Hepatic stellate cell (primary cell): ENCODE measurements around the gene PARP16.

Source experiments
- DNase-seq: peaks from one replicate; pipeline ENCODE4 v3.0.0; 2011; ENCODE audit warnings: low spot score

The PARP16 gene

DNA sequence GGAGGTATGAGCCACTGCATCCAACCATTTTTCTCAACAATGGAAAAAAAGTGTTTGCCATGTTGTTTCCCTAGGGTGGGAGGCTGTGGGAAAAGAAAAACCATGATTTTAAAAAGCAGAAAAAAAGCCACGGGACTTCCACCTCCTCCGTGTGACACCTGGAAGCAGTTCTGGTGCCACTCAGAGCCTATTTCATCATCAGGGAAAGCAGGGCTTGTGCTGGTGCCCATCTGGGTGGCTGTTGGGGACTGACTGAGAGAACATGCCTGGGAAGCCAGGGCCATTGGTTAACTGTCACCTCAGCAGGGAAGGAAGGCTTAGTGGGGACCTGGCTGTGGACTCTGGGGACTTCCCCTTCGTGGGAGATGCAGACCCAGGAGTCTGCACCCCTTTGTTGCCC is 25.1 kb upstream of the PARP16 start:
- no peak for DNase-seq

DNA sequence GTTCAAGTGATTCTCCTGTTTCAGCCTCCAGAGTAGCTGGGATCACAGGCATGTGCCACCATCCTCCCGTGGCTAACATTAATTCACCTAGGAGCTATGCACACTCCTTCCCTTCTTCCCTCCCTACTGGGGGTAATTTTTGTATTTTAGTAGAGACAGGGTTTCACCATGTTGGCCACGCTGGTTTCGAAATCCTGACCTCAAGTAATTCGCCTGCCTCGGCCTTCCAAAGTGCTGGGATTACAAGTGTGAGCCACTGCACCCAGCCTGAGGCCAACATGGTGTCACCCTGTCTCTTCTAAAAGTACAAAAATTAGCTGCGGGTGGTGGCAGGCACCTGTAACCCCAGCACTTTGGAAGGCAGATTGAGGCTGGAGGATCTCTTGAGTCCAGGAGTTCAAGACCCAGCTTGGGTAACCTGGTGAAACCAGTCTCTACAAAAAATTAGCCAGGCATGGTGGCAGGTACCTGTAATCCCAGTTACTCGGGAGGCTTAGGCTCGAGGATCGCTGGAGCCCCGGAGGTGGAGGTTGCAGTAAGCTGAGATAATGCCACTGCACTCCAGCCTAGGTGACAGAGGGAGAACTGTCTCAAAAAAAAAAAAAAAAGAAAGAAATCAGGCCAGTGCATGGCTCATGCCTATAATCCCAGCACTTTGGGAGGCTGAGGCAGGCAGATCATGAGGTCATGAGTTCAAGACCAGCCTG is 23.9 kb upstream of the PARP16 start:
- no peak for DNase-seq

DNA sequence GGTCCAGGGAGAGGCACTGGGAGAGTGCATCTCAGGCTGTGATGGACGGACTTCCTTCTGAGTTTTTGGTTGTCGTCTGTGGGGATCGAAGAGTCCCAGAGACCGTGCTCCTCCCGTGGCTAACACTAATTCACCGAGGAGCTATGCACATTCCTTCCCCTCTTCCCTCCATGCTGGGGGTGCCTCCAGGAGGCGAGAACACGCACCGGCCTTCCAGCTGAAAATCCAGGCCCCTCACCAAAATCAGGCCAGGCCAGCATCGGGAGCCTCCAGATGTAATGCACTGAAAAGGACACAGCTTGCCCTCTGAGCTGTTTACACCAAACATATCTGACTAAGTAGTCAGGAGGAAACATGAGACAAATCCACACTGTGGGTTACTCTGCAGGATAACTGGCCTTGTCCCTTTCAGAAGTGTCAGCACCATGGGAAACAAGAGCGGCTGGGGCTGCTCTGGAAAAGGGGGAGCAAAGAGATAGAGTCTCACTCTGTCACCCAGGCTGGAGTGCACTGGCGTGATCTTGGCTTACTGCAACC is 23.3 kb upstream of the PARP16 start:
- no peak for DNase-seq

DNA sequence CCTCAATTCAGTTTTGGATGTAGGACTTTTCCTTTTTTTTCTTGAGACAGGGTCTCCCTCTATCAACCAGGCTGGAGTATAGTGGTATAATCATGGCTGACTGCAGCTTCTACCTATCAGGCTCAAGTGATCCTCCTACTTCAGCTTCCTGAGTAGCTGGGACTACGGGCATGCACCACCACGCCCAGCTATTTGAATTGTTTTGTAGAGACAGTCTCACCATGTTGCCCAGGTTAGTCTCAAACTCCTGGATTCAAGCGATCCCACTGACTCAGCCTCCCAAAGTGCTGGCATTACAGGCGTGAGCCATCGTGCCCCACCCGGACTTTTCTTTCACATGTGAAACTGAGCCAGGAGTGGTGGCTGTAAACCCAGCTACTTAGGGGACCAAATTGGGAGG is 21.3 kb upstream of the PARP16 start:
- no peak for DNase-seq

DNA sequence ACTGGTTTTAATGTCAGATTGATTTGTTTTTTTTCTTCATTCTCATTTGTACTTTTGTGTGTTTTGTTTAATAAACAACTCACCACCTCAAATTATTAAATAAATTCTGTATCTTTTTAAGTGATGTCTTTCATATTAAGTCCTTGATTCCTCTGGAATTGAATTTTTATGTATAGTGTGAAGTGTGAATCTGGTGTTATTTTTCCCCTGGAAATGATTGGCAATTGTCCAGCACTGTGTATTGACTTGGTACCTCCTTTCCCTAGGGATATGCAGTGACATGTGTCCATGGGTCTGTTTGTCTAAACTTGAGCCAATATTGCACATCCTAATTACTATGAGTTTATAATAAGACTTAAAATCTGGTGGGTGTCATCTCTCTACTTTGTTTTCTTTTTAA is 19.9 kb upstream of the PARP16 start:
- DNase-seq = no peak

DNA sequence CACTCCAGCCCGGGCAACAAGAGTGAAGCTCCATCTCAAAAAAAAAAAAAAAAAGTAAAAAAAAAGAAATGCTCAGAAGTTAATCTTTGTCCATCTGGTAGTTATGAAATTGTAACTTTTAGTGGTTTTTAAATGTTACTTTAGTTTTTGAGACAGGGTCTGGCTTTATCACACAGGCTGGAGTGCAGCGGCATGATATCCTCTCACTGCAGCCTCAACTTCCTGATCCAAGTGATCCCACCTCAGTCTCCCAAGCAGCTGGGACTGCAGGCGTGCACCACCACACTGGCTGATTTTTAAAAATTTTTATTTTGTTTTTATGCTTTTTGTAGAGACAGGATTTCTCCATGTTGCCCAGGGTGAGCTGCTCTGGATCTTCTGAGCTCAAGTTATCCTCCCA is 19.1 kb upstream of the PARP16 start:
- no peak for DNase-seq

DNA sequence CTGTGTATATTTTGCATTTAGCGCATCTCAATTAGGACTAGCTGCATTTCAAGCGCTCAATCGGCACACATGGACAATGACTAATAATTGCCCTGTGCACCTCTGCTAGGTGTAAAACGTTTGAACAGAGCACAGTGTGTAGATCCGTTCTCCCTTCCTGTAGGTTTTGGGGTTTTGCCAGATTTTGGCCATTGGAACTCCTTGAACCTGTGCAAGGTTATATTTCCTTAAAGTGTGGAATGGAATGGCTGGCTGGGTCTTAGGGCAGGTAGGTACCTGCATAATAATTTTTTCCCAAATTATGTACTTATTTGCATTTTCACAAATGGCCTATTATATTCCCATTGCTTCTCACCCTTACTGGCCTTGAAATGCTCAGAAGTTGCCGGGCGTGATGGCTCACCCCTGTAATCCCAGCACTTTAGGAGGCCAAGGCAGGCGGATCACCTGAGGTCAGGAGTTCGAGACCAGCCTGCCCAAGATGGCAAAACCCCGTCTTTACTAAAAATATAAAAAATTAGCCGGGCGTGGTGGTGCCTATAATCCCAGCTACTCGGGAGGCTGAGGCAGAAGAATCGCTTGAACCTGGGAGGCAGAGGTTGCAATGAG is 18.6 kb upstream of the PARP16 start:
- DNase-seq = peak; percentile 55

DNA sequence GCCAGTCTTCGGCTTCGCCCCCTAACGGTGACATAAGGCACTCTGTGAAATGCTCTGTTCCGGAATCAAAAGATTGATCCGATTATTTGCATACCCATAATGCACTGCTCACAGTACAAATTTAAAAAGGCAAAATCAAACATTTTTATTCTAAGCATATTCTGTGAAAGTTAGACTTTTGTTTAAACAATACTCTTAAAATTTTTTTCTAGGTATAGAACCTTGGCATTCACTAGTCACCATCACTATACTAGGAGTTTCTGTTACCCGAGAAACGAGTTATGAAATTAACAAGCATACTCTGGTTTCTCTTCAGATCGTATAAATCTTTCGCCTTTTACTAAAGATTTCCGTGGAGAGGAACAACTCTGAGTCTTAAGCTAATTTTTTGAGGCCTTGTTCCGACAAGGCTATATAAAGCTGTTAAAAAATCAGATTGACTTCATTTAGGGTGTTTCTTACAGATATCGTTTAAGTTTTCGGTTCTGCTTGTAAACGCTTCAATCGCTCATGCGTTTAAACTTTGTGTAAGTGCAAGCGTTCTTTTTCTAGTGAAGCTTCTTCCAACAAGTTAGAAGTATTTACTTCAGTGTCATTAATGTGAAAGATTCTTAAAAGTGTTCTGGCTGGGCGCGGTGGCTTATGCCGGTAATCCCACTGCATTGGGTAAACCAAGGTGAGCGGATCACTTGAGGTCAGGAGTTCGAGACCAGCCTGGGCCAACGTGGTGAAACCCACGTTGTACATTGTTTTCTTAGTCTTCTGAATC is 17.9 kb upstream of the PARP16 start, which contains the start of gene RNU5B-1:
Gene RNU5B-1 (plus strand): TSS at position 297 of the 769 bp plus-strand sequence.
- peak; percentile 67 for DNase-seq

DNA sequence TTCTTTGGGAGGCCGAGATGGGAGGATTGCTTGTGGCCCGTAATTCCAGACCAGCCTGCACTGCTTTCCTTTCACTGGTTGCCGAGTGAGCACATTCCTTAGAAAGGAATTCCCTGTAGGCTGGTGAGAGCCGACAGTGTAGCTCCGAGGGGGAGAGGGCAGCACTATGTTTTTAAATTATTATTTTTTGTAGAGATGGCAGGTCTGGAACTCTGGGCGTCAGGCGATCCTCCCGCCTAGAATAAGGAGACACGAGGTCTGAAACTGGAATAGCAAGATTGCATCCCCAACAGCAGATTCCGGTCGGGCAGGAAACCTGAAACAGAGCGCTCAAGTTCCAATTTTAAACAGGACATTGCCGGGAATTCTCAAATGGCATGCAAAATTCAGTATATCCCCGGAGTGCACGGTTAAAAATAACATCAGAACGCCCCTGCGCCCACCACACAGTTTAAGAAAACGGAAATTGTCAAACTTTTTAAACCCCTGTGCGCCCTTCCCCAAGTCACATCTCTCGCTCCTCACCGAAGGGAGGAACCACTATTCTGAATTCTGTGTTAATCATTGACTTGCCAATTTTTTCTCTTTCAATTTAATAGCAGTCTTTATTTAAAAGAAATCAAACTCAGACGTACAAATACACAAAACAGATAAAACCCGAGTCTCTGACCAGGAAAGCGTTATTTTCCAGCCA is 17.2 kb upstream of the PARP16 start:
- DNase-seq = no peak

DNA sequence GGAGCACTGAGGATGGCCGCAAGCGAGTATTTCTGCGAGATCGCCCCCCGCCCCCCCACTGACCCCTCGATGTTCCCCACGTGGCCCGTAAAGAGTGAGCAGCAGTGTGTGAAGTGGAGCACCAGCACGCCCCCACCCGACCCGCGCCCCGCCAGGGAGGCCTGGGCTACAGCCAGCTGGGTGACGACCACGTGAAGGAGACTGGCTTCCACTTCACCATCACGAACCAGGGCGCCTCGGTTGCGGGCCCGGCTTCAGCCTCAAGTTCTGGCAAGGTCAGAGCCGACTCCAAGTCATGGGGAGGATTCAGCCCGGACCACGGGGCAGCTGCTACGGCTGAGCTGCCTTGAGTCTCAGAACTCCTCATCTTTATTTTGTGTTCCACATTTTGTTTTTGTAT is 15.4 kb upstream of the PARP16 start:
- DNase-seq = no peak

DNA sequence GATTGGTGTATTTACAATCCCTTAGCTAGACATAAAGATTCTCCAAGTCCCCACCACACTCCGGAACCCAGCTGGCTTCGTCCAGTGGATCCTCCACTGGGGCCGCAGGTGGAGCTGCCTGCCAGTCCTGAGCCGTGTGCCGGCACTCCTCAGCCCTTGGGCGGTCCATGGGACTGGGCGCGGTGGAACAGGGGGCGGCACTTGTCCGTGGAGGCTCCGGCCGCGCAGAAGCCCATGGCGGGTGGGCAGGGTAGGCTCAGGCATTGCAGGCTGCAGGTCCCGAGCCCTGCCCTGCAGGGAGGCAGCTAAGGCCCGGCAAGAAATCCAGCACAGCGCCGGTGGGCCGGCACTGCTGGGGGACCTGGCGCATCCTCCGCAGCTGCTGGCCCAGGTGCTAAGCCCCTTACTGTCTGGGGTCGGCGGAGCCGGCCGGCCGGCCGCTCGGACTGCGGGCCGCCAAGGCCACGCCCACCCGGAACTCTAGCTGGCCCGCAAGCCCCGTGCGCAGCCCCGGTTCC is 14.3 kb upstream of the PARP16 start:
- DNase-seq = no peak

DNA sequence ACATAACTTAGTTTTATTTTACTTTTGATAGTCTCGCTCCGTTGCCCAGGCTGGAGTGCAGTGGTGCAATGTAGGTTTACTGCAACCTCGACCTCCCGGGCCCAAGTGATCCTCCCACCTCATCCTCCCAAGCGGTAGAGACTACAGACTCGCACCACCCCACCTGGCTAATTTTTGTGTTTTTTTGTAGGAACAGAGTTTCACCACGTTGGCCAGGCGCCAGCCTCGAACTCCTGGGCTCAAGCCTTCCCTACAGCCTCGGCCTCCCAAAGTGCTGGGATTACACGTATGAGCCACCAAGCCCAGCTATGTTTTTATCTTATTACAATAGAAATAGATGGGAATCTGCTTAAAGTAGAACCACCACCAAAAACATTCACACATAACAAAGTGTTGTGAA is 12.0 kb upstream of the PARP16 start:
- DNase-seq = no peak

DNA sequence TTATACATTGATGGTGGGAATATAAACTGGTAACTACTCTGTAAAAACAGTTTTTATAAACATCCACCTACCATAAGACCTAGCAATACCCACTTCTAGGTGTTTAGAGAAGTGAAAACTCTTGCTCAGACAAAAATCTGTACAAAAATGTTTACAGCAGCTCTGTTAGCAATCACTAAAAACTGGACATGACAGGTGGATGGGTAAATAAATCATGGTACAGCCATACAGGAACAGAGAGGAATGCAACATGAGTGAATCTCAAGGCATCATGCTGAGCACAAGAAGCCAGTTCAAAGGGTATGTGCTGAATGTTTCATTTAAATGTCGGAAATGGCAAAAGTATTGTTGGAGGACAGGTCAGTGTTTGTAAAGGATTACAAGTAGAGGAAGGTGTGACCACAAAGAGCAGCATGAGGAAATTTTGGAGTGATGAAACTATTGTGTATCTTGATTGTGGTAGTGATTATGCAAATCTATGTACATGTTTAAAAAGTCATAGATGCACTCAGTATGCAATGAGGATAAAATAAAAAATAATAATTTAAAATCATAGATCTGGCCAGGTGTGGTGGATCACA is 6.3 kb upstream of the PARP16 start:
- DNase-seq = no peak

DNA sequence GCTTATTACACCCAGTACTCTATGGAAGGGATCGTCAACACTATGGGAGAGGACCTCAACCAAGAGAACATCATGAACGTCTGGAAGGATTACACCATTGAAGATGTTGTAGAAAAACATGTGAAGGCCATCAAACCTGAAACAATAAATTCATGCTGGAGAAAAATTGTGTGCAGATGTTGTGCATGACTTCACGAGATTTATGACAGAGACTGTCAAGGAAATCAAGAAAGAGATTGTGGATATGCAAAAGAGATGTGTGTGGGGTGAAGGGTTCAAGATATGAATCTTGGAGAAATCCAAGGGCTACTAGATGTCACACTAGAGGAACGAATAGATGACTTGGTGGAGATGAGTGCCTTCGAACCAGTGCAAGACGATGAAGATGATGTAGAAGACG is 3.5 kb upstream of the PARP16 start:
- DNase-seq = no peak

DNA sequence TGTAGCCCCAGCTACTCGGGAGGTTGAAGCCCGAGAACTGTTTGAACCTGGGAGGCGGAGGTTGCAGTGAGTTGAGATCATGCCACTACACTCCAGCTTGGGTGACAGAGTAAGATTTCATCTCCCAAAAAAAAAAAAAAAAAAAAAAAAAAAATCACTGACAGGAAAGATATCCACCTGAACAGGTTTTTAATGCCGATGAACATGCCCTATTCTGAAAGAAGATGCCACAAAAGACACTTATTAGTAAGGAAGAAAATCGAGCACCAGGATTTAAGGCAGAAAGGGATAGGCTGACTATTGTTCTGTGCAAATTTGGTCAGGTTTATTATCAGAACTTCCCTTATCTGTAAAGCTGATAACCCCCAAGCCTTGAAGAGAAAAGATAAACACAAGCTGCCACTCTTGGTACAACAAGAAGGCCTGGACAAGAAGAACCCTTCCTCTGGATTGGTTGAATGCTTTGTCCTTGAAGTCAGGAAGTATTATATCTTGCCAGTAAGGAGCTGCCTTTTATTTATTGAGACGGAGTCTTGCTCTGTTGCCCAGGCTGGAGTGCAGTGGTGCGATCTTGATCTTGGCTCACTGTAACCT is 2.7 kb upstream of the PARP16 start:
- DNase-seq = no peak

DNA sequence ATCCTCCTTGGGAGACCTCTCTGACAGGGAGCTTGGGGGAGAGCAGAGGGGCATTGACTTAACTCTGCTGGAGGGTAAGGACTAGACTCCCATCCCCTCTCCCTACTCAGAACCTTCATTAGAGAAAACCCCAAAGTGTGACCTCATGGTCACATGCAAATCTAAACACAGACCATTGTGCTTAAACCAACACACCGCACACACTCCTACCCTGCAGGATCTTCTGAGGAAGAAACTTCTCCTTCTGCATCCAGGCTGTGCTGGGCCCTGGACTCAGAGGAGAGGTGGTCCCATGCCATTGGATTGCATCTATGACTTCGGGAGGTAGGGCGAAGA is 805 bp upstream of the PARP16 start:
- DNase-seq = no peak

DNA sequence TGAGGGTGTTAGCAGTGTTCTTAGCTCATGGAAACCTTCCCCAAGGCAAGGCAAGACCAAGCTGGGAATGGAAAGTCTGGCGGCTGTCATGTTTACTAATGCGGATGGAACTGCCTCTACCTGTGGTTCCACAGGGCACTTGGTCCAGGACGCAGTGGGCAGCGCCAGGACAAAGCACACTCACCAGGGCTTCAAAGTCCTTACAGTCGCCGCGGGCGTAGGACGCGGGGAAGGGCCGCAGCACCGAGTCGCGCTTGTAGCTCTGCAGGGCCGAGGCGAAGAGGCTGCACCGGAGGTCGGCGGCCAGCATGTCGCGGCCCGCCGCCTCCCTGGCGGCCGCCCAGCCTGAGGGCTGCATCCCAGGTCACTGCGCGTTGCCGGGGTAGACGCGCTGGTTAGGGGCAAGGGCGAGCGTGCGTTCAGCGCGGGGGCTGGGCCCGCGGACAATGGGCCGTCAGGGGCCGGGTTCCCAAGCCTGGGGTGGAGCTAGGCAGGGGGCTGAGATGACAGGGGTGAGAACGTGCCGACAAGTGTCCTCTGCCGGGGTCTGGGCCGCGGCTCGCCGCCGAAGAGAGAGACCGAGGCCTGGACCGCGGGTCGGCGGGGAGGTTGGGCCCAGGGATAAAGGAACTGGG is 497 bp downstream of the PARP16 start:
- peak; percentile 19 for DNase-seq

DNA sequence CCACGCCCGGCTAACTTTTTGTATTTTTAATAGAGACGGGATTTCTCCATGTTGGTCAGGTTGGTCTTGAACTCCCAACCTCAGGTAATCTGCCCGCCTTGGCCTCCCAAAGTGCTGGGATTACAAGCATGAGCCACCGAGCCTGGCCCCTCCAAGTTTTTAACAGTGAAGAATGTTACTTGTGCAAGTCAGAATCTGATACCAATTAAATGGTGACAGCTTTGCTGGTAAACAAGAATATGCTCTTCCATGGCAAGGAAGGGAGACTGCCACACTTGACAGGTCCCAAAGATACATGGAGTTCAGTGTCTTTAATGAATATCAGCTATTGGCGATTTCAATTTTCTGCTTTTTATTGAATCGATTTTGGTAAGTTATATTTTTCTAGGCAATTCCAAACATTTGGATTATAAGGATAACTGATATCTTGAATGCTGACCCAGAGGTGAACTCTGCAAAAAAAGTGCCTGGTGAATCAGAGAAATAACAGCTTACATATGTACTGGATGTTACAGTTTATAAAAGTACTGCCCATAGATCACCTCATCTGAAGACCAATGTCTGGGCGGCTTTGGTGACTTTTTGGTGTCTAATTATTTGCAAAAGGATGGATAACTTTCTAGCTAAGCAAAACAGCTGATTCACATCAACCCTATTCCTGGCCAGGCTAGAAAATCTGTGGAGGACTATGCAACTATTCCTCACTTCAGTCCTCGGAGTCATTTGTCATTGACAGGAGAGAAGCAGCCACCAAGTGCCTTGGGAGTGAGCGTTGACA is 1.2 kb downstream of the PARP16 start:
- no peak for DNase-seq

DNA sequence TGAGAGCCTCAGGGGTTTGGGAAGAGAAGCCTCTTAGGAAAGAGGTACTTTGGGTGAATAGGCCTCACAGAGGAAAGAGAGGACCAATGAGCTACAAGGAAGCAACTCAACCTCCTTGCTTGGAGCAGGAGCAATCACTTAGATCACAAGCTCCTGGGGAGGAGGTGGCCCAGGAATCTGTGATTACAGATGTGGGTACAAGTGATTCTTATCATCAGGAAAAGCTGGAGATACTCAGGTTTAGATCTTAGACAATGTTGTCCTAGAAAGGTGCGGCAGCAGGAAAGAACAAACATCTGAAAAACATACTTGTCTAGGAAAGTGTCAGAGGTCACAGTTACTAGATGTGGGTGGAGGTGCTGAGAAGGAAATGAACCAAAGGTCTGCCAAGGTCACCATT is 8.2 kb downstream of the PARP16 start:
- no peak for DNase-seq

DNA sequence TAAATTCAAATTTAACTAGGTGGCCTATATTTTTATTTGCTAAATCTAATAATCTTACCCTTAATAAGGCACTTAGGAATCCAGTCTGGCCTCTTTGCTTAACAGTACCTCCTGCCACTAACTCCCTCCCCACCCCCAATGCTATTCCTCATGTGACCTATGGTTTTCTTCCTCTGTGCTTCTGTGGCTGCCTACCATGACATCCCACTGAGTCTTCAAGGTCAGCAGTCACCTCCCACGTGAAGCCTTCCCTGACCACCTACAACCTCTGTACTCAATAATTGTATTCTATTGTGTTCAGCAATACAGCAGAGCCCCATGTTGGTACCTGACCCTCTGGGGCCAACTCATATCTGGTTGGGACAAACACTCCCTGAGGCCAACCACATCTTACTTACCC is 9.7 kb downstream of the PARP16 start:
- no peak for DNase-seq
